DOHH2 (cell line): Measurements from ENCODE around the gene APOL4.

Experiments used
- H3F3A ChIP-seq: fragments of 200-600 bp; sonication (generic), shearing (Covaris generic); 2 replicates; pipeline ENCODE4 v1.6.0; 2016; ENCODE audit warnings: antibody characterized with exemption, mild to moderate bottlenecking; ENCODE audit not compliant: control insufficient read depth, insufficient read depth
- H3K27ac ChIP-seq: fragments of 200-600 bp; sonication (generic); 2 replicates; pipeline ENCODE4 v1.5.1; 2014; ENCODE audit warnings: low read depth, mild to moderate bottlenecking, low read length, moderate library complexity
- H3K27me3 ChIP-seq: fragments of 200-600 bp; sonication (generic); 2 replicates; pipeline ENCODE4 v1.6.1; 2014; ENCODE audit warnings: mild to moderate bottlenecking, low read length, mixed read lengths; ENCODE audit not compliant: control insufficient read depth
- H3K36me3 ChIP-seq: fragments of 200-600 bp; sonication (generic); 2 replicates; pipeline ENCODE4 v1.6.1; 2014; ENCODE audit warnings: mild to moderate bottlenecking, low read length, moderate library complexity, mixed read lengths; ENCODE audit not compliant: control insufficient read depth
- H3K4me1 ChIP-seq: fragments of 200-600 bp; sonication (generic); 2 replicates; pipeline ENCODE4 v1.6.1; 2014; ENCODE audit warnings: mild to moderate bottlenecking, low read length, mixed read lengths; ENCODE audit not compliant: control insufficient read depth
- H3K4me2 ChIP-seq: fragments of 200-600 bp; sonication (generic); 2 replicates; pipeline ENCODE4 v1.6.0; 2014; ENCODE audit warnings: mild to moderate bottlenecking, low read length, moderate library complexity
- H3K4me3 ChIP-seq: fragments of 200-600 bp; sonication (generic); 2 replicates; pipeline ENCODE4 v1.5.1; 2014; ENCODE audit warnings: mild to moderate bottlenecking, low read length, mixed read lengths
- H3K79me2 ChIP-seq: fragments of 200-600 bp; sonication (generic); 2 replicates; pipeline ENCODE4 v1.6.1; 2014; ENCODE audit warnings: mild to moderate bottlenecking, low read length, mixed read lengths; ENCODE audit not compliant: control insufficient read depth
- H3K9me2 ChIP-seq: fragments of 200-600 bp; sonication (generic); replicated peaks from 2 replicates; pipeline ENCODE4 v1.6.1; 2014; ENCODE audit warnings: mild to moderate bottlenecking, low read length, mixed read lengths; ENCODE audit not compliant: control insufficient read depth
- H3K9me3 ChIP-seq: fragments of 200-600 bp; sonication (generic); 2 replicates; pipeline ENCODE4 v1.6.1; 2014; ENCODE audit warnings: antibody characterized with exemption, low read length, mixed read lengths; ENCODE audit not compliant: control insufficient read depth, insufficient read depth
- H4K20me1 ChIP-seq: fragments of 200-600 bp; sonication (generic); 2 replicates; pipeline ENCODE4 v1.6.0; 2014; ENCODE audit warnings: low read depth, mild to moderate bottlenecking, antibody characterized with exemption, low read length, moderate library complexity; ENCODE audit not compliant: control insufficient read depth, insufficient read depth
- EZH2phosphoT487 ChIP-seq: fragments of 200-600 bp; sonication (generic); IDR thresholded peaks from 2 replicates; pipeline ENCODE4 v1.6.1; 2017; ENCODE audit warnings: borderline replicate concordance, mild to moderate bottlenecking, antibody characterized with exemption, low read length, moderate library complexity, mixed read lengths
- TF ChIP-seq, protein P1 (sequence below): fragments of 200-600 bp; sonication (generic); IDR thresholded peaks from one replicate; pipeline ENCODE4 v1.5.1; 2014; ENCODE audit warnings: antibody characterized with exemption, mild to moderate bottlenecking, low read depth, low read length; ENCODE audit not compliant: poor library complexity, severe bottlenecking

Gene APOL4

DNA sequence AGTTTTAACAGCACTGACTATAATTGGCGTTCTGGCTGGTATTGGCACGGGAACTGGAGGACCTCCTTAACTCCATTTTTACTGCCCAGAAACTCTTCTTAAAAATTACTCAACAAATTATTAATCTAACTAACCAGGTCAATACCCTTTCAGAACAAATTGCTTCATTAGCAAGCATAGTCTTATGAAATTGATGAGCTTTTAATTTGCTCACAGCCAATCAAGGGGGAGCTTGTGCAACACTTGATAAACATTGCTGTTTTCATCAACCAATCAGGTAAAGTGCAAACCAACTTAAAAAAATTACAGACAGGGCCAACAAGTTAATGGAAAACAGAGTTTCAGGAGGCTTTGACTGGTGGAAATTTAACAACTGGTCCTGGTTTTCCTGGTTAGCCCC is 36.5 kb downstream of the APOL4 start:
- Histone ChIP-seq H3K9me3 (no peaks in the 10 kb centered on the region), H3K4me1 (peaks cover 8% of the 10 kb centered on the region), H3K9me2 (no peaks in the 10 kb centered on the region), H3K4me3 (no peak overlapping the region), H3F3A (no peaks in the 10 kb centered on the region), H3K4me2 (no peak overlapping the region), H3K36me3 (no peaks in the 10 kb centered on the region), H3K27me3 (peaks cover 71% of the 10 kb centered on the region), H4K20me1 (no peaks in the 10 kb centered on the region), H3K79me2 (no peaks in the 10 kb centered on the region), H3K27ac (no peak overlapping the region)
- TF ChIP-seq, protein P1, sequence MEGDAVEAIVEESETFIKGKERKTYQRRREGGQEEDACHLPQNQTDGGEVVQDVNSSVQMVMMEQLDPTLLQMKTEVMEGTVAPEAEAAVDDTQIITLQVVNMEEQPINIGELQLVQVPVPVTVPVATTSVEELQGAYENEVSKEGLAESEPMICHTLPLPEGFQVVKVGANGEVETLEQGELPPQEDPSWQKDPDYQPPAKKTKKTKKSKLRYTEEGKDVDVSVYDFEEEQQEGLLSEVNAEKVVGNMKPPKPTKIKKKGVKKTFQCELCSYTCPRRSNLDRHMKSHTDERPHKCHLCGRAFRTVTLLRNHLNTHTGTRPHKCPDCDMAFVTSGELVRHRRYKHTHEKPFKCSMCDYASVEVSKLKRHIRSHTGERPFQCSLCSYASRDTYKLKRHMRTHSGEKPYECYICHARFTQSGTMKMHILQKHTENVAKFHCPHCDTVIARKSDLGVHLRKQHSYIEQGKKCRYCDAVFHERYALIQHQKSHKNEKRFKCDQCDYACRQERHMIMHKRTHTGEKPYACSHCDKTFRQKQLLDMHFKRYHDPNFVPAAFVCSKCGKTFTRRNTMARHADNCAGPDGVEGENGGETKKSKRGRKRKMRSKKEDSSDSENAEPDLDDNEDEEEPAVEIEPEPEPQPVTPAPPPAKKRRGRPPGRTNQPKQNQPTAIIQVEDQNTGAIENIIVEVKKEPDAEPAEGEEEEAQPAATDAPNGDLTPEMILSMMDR: no peak
- no peak for TF ChIP-seq EZH2phosphoT487

DNA sequence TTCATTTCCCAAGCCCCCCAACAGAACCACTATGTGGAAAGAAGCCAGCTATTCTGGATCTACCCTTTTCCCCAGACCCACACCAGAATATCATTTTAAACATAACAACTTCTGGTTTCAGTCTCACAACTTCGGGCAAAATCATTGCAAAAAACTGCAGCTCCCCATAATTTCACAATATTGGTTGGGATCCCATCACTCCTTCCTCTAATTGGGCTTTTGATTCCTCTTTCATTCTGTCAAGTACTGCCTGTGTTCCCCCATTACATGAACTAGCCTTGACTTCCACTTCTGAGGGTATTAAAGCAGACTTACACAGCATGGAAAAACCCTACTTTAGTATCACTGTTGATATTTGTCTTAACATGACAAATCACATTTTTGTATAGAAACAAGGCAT is 37.0 kb downstream of the APOL4 start:
- H3K9me2 ChIP-seq: no peaks in the 10 kb centered on the region
- no peak overlapping the region for H3K4me3 ChIP-seq
- no peak overlapping the region for H3K27ac ChIP-seq
- H4K20me1 ChIP-seq: no peaks in the 10 kb centered on the region
- no peak for TF ChIP-seq EZH2phosphoT487
- TF ChIP-seq, protein P1: no peak
- H3K36me3 ChIP-seq: no peaks in the 10 kb centered on the region
- H3F3A ChIP-seq: no peaks in the 10 kb centered on the region
- peaks cover 74% of the 10 kb centered on the region for H3K27me3 ChIP-seq
- no peaks in the 10 kb centered on the region for H3K79me2 ChIP-seq
- no peak overlapping the region for H3K4me2 ChIP-seq
- H3K9me3 ChIP-seq: no peaks in the 10 kb centered on the region
- H3K4me1 ChIP-seq: peaks cover 8% of the 10 kb centered on the region

DNA sequence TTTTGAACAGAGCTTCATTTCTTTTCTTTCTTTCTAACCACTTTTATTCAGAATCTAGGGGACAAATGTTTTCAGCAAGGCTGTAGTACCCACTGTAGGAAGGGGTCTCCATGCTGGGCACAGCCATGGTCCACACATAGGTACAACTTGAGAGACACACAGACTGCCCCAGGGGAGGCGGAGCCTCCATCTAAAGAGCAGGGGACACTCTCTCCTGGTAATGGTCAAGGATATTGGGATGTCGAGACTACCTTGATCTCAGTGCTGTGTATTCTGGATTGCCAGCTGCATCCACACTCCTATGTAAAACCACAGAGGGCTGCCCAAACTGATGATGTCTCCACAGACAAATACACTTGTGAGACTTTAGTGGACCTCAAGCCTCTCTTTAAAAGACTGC is 38.1 kb downstream of the APOL4 start:
- H3F3A ChIP-seq: no peaks in the 10 kb centered on the region
- no peak overlapping the region for H3K4me3 ChIP-seq
- H3K27ac ChIP-seq: no peak overlapping the region
- no peaks in the 10 kb centered on the region for H3K9me3 ChIP-seq
- no peaks in the 10 kb centered on the region for H3K9me2 ChIP-seq
- H4K20me1 ChIP-seq: no peaks in the 10 kb centered on the region
- H3K36me3 ChIP-seq: no peaks in the 10 kb centered on the region
- TF ChIP-seq, protein P1: no peak
- TF ChIP-seq EZH2phosphoT487: no peak
- no peaks in the 10 kb centered on the region for H3K79me2 ChIP-seq
- peaks cover 8% of the 10 kb centered on the region for H3K4me1 ChIP-seq
- no peak overlapping the region for H3K4me2 ChIP-seq
- H3K27me3 ChIP-seq: peaks cover 76% of the 10 kb centered on the region
